ENCODE results near the gene C10orf67. TPM values are rescaled to one million over a fixed set of nuclear protein-coding genes. Genes with fewer than 3 reads are reported as not detected.

Gene C10orf67
- total RNA-seq, 1 experiment from 2014 or later, result 0.45 TPM

GRCh38 chr10:23386052-23386451 is 41.5 kb upstream of the C10orf67 start:
- BruUV-seq (replicated peaks), result no TSS peak
- intact Hi-C loops (cut with micrococcal nuclease; ENCODE audit: unreplicated experiment), result no loop called here
- CTCF ChIA-PET, result no interaction called here
- H3K9me3 Mint-ChIP-seq (ENCODE audit: low read depth, unreplicated experiment), result no peaks in the 10 kb centered on the region
- no peak for DNase-seq
- no peaks in the 10 kb centered on the region for H3K4me1 Mint-ChIP-seq (ENCODE audit: low read depth, unreplicated experiment)
- H3K4me3 Mint-ChIP-seq (ENCODE audit: low read depth, unreplicated experiment), result no peak overlapping the region
- no peaks in the 10 kb centered on the region for H3K27me3 Mint-ChIP-seq (ENCODE audit: unreplicated experiment)
- peaks cover 4% of the 10 kb centered on the region for H3K36me3 Mint-ChIP-seq (ENCODE audit: insufficient read depth, unreplicated experiment)
- TF ChIP-seq CTCF (IDR thresholded peaks at IDR 0.05; ENCODE audit: unreplicated experiment), result no peak
- no peak overlapping the region for H3K27ac Mint-ChIP-seq (ENCODE audit: unreplicated experiment)

GRCh38 chr10:23384364-23384763 is 39.8 kb upstream of the C10orf67 start:
- intact Hi-C loops (cut with micrococcal nuclease; ENCODE audit: unreplicated experiment), result no loop called here
- DNase-seq, result no peak
- TF ChIP-seq CTCF (IDR thresholded peaks at IDR 0.05; ENCODE audit: unreplicated experiment), result no peak
- CTCF ChIA-PET, result no interaction called here
- H3K4me3 Mint-ChIP-seq (ENCODE audit: low read depth, unreplicated experiment), result no peak overlapping the region
- BruUV-seq (replicated peaks), result no TSS peak
- no peaks in the 10 kb centered on the region for H3K4me1 Mint-ChIP-seq (ENCODE audit: low read depth, unreplicated experiment)
- H3K27ac Mint-ChIP-seq (ENCODE audit: unreplicated experiment), result no peak overlapping the region
- H3K9me3 Mint-ChIP-seq (ENCODE audit: low read depth, unreplicated experiment), result no peaks in the 10 kb centered on the region
- no peaks in the 10 kb centered on the region for H3K27me3 Mint-ChIP-seq (ENCODE audit: unreplicated experiment)
- peaks cover 5% of the 10 kb centered on the region for H3K36me3 Mint-ChIP-seq (ENCODE audit: insufficient read depth, unreplicated experiment)

- Mint-ChIP-seq H3K9me3 (ENCODE audit: low read depth, unreplicated experiment) (no peaks in the 10 kb centered on the region), H3K27ac (ENCODE audit: unreplicated experiment) (no peak overlapping the region), H3K36me3 (ENCODE audit: insufficient read depth, unreplicated experiment) (peaks cover 5% of the 10 kb centered on the region), H3K4me3 (ENCODE audit: low read depth, unreplicated experiment) (no peak overlapping the region), H3K27me3 (ENCODE audit: unreplicated experiment) (no peaks in the 10 kb centered on the region), H3K4me1 (ENCODE audit: low read depth, unreplicated experiment) (no peaks in the 10 kb centered on the region)
- intact Hi-C loops (cut with micrococcal nuclease; ENCODE audit: unreplicated experiment), result no loop called here
- CTCF ChIA-PET, result no interaction called here
- no TSS peak for BruUV-seq (replicated peaks)
- DNase-seq, result no peak
- no peak for TF ChIP-seq CTCF (IDR thresholded peaks at IDR 0.05; ENCODE audit: unreplicated experiment)
Observed at GRCh38 chr10:23383637-23384036, 39.0 kb upstream of the C10orf67 start.

GRCh38 chr10:23381298-23382040 is 36.9 kb upstream of the C10orf67 start:
- Mint-ChIP-seq H3K4me3 (ENCODE audit: low read depth, unreplicated experiment) (no peak overlapping the region), H3K36me3 (ENCODE audit: insufficient read depth, unreplicated experiment) (peaks cover 5% of the 10 kb centered on the region), H3K27me3 (ENCODE audit: unreplicated experiment) (no peaks in the 10 kb centered on the region), H3K9me3 (ENCODE audit: low read depth, unreplicated experiment) (no peaks in the 10 kb centered on the region), H3K27ac (ENCODE audit: unreplicated experiment) (no peak overlapping the region), H3K4me1 (ENCODE audit: low read depth, unreplicated experiment) (no peaks in the 10 kb centered on the region)
- DNase-seq, result no peak
- BruUV-seq (replicated peaks), result no TSS peak
- CTCF ChIA-PET, result interaction anchor here (0.6 kb wide), 1 partner anchor 23 kb away, joined by 3 read pairs; no protein-coding TSS in a partner anchor
- TF ChIP-seq CTCF (IDR thresholded peaks at IDR 0.05; ENCODE audit: unreplicated experiment), result no peak
- intact Hi-C loops (cut with micrococcal nuclease; ENCODE audit: unreplicated experiment), result no loop called here

Data from Calu3 (cell line).